GM23338 (cell line): ENCODE measurements around the gene LAGE3.

Experiments
- CREB1 ChIP-seq: fragments of 250-450 bp; sonication (Bioruptor Pico); IDR thresholded peaks from 2 replicates; pipeline ENCODE4 v1.5.0; 2020; ENCODE audit warnings: low read depth, mild to moderate bottlenecking, moderate library complexity
- ETS1 ChIP-seq: IDR thresholded peaks from 2 replicates; pipeline ENCODE4 v1.6.1; 2016; ENCODE audit warnings: antibody characterized with exemption
- EZH2 ChIP-seq: fragments of 200-600 bp; sonication (generic); IDR thresholded peaks from one replicate; pipeline ENCODE4 v1.8.0; 2017; ENCODE audit warnings: antibody characterized with exemption, mild to moderate bottlenecking, low read depth; ENCODE audit not compliant: unreplicated experiment
- EZH2phosphoT487 ChIP-seq: fragments of 200-600 bp; sonication (generic); IDR thresholded peaks from one replicate; pipeline ENCODE4 v1.8.1; 2018; ENCODE audit warnings: antibody characterized with exemption; ENCODE audit not compliant: unreplicated experiment
- NANOG ChIP-seq: IDR thresholded peaks from 2 replicates; pipeline ENCODE4 v1.6.1; 2016; ENCODE audit warnings: antibody characterized with exemption, borderline replicate concordance
- POLR2AphosphoS5 ChIP-seq: IDR thresholded peaks from 2 replicates; pipeline ENCODE4 v1.6.1; 2016; ENCODE audit warnings: antibody characterized with exemption, low read depth
- TF ChIP-seq, protein P1 (sequence below), 2 experiments: fragments of 200-600 bp in 1 of 2; sonication (generic) in 1 of 2; conservative IDR thresholded peaks; 2 replicates each; pipeline versions ENCODE4 v1.5.1 to v1.6.1; 2016 to 2017; ENCODE audit warnings: antibody characterized with exemption in 2 of 2, low read depth in 2 of 2, mild to moderate bottlenecking in 2 of 2, moderate library complexity in 1 of 2
- TF ChIP-seq, protein P2 (sequence below): IDR thresholded peaks from one replicate; pipeline ENCODE4 v1.6.1; 2018; ENCODE audit warnings: antibody characterized with exemption; ENCODE audit not compliant: unreplicated experiment

- TF ChIP-seq POLR2AphosphoS5 (no peak), EZH2 (no peak), CREB1 (CRISPR knock-in tag) (no peak), EZH2phosphoT487 (no peak), NANOG (no peak), ETS1 (no peak)
- TF ChIP-seq, protein P1, sequence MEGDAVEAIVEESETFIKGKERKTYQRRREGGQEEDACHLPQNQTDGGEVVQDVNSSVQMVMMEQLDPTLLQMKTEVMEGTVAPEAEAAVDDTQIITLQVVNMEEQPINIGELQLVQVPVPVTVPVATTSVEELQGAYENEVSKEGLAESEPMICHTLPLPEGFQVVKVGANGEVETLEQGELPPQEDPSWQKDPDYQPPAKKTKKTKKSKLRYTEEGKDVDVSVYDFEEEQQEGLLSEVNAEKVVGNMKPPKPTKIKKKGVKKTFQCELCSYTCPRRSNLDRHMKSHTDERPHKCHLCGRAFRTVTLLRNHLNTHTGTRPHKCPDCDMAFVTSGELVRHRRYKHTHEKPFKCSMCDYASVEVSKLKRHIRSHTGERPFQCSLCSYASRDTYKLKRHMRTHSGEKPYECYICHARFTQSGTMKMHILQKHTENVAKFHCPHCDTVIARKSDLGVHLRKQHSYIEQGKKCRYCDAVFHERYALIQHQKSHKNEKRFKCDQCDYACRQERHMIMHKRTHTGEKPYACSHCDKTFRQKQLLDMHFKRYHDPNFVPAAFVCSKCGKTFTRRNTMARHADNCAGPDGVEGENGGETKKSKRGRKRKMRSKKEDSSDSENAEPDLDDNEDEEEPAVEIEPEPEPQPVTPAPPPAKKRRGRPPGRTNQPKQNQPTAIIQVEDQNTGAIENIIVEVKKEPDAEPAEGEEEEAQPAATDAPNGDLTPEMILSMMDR (conservative IDR thresholded peaks at IDR 0.05; ENCODE audit: low read depth in 2 of 2): no peak
- TF ChIP-seq, protein P2, sequence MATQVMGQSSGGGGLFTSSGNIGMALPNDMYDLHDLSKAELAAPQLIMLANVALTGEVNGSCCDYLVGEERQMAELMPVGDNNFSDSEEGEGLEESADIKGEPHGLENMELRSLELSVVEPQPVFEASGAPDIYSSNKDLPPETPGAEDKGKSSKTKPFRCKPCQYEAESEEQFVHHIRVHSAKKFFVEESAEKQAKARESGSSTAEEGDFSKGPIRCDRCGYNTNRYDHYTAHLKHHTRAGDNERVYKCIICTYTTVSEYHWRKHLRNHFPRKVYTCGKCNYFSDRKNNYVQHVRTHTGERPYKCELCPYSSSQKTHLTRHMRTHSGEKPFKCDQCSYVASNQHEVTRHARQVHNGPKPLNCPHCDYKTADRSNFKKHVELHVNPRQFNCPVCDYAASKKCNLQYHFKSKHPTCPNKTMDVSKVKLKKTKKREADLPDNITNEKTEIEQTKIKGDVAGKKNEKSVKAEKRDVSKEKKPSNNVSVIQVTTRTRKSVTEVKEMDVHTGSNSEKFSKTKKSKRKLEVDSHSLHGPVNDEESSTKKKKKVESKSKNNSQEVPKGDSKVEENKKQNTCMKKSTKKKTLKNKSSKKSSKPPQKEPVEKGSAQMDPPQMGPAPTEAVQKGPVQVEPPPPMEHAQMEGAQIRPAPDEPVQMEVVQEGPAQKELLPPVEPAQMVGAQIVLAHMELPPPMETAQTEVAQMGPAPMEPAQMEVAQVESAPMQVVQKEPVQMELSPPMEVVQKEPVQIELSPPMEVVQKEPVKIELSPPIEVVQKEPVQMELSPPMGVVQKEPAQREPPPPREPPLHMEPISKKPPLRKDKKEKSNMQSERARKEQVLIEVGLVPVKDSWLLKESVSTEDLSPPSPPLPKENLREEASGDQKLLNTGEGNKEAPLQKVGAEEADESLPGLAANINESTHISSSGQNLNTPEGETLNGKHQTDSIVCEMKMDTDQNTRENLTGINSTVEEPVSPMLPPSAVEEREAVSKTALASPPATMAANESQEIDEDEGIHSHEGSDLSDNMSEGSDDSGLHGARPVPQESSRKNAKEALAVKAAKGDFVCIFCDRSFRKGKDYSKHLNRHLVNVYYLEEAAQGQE: no peak
Measured at GRCh38 chrX:154515090-154515965, 36.2 kb upstream of the LAGE3 start.
